Epithelial cell of proximal tubule (primary cell): ENCODE data around the gene LIF. TPM values are rescaled to one million over a fixed set of nuclear protein-coding genes. Genes with fewer than 3 reads are reported as not detected.

Experiments used
- DNase-seq: peaks from one replicate; pipeline ENCODE4 v3.0.0-alpha.2; 2011; ENCODE audit warnings: low read depth
- H3K4me3 ChIP-seq: 2 replicates; pipeline ENCODE4 v1.5.1; 2011; ENCODE audit warnings: low read depth, mild to moderate bottlenecking, low read length
- CTCF ChIP-seq: conservative IDR thresholded peaks from 2 replicates; pipeline ENCODE4 v1.5.1; 2012; ENCODE audit warnings: low read depth, mild to moderate bottlenecking, low read length
- total RNA-seq: library from RNA; depleted of rRNA; stranded (reverse); fragments of >200 nt; gene quantifications from 2 replicates; pipeline ENCODE4 v1.2.3, GENCODE V29; 2015

LIF gene
- total RNA-seq, 1 donor from 2014 or later: 48.7 TPM

GRCh38 chr22:30284666-30285065 is 38.1 kb upstream of the LIF start:
- no peak for DNase-seq
- TF ChIP-seq CTCF: no peak
- H3K4me3 ChIP-seq: no peak overlapping the region

- no peak overlapping the region for H3K4me3 ChIP-seq
- no peak for DNase-seq
- TF ChIP-seq CTCF: no peak
These were observed 37.6 kb upstream of the LIF start for GRCh38 chr22:30284172-30284571.

- DNase-seq: no peak
- H3K4me3 ChIP-seq: no peak overlapping the region
- no peak for TF ChIP-seq CTCF
These were observed 36.8 kb upstream of the LIF start for GRCh38 chr22:30283342-30283741.

GRCh38 chr22:30282616-30283046 is 36.1 kb upstream of the LIF start:
- no peak for TF ChIP-seq CTCF
- H3K4me3 ChIP-seq: no peak overlapping the region
- no peak for DNase-seq

- TF ChIP-seq CTCF: no peak
- no peak for DNase-seq
- no peak overlapping the region for H3K4me3 ChIP-seq
These were observed 33.9 kb upstream of the LIF start for GRCh38 chr22:30280505-30280904.

- no peak for TF ChIP-seq CTCF
- no peak overlapping the region for H3K4me3 ChIP-seq
These were observed 33.4 kb upstream of the LIF start for GRCh38 chr22:30279932-30280331.

GRCh38 chr22:30279046-30279788 is 32.7 kb upstream of the LIF start:
- DNase-seq: no peak
- no peak overlapping the region for H3K4me3 ChIP-seq
- TF ChIP-seq CTCF: no peak

More at GRCh38 chr22:30279932-30280331, 33.4 kb upstream of the LIF start:
- DNase-seq: no peak
